GM12864 (cell line): Measurements from ENCODE around the gene FAM83F.

Experiments used
- DNase-seq: peaks from one replicate; pipeline ENCODE4 v3.0.0-alpha.2; 2011; ENCODE audit warnings: low read depth
- H3K4me3 ChIP-seq: 2 replicates; pipeline ENCODE4 v1.5.1; 2011; ENCODE audit warnings: mild to moderate bottlenecking, low read depth, low read length, control low read depth
- TF ChIP-seq, protein P1 (sequence below): IDR thresholded peaks from 2 replicates; pipeline ENCODE4 v1.5.1; 2011; ENCODE audit warnings: low read depth, mild to moderate bottlenecking, moderate library complexity, low read length, control low read depth, inconsistent platforms; ENCODE audit errors: missing control alignments

FAM83F gene

DNA sequence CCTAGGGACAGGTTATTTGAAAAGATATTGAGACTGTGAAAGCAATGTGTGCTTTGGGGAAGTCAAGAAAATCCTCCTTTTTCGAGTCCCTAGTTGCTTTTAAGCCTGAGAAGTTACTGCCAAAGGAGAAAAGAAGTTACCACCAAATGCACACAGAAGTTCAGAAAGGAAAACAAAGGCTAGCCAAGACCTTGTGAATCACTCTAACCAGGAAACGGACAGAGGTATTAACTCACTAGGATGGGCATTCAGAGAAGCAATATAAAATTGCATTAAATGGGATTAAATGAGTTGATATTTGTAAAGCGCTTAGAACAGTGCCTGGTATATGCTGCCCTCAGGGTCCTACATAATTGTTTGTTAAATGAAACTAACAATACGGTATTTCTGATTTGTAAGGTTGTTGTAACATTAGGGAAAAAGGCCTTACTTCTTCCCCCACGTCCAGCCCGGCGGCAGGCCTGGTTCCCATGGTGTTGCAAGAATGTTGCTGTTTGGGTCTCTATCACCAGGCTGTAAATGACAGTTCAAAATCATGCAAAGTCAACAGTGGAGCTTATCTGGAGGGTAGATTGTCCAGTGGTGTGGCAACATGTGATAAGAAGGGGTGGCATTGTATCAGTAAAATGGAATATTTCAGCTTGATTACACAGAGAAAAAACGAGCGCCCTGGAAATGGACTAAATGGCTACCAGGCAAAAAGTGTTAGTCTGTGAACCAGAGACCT is 27.5 kb upstream of the FAM83F start:
- no peak for DNase-seq
- TF ChIP-seq, protein P1, sequence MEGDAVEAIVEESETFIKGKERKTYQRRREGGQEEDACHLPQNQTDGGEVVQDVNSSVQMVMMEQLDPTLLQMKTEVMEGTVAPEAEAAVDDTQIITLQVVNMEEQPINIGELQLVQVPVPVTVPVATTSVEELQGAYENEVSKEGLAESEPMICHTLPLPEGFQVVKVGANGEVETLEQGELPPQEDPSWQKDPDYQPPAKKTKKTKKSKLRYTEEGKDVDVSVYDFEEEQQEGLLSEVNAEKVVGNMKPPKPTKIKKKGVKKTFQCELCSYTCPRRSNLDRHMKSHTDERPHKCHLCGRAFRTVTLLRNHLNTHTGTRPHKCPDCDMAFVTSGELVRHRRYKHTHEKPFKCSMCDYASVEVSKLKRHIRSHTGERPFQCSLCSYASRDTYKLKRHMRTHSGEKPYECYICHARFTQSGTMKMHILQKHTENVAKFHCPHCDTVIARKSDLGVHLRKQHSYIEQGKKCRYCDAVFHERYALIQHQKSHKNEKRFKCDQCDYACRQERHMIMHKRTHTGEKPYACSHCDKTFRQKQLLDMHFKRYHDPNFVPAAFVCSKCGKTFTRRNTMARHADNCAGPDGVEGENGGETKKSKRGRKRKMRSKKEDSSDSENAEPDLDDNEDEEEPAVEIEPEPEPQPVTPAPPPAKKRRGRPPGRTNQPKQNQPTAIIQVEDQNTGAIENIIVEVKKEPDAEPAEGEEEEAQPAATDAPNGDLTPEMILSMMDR, result no peak
- H3K4me3 ChIP-seq, result no peak overlapping the region

DNA sequence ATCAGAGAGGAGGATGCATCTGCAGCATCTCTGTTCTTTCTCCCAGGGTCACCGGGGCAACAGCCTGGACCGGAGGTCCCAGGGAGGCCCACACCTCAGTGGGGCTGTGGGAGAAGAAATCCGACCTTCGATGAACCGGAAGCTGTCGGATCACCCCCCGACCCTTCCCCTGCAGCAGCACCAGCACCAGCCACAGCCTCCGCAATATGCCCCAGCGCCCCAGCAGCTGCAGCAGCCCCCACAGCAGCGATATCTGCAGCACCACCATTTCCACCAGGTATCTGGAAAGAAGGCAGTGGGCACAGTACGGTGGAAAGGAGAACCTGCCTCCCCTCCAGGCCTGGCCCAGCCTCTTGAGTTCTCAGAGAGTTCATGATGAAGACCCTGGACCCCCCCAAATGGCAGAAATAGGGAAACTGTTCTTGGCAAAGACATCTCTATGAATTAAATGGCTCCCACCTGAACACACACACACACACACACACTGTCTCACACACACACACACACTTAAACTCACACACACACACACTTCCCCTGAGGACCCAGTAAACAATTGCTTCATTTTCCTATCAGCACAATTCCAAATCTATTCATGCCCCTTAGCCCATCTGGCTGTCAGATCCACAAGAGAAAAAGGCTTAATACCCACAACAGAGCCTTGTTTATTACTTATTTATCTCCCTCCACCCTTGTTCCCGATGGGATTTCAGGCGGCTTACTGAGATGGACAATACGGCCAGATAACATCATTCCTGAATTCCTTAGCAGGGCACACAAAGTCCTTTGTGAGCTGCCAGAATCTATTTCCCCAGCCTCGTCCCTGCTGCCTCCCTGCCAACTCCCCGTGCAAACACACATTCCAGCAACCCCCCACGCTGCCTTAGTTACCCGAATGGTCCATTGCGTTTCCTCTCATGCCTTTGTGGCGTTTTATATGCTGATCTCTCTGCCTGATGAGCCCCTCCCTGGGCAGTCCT is 26.5 kb upstream of the FAM83F start:
- no peak for DNase-seq
- TF ChIP-seq, protein P1, result no peak
- no peak overlapping the region for H3K4me3 ChIP-seq

DNA sequence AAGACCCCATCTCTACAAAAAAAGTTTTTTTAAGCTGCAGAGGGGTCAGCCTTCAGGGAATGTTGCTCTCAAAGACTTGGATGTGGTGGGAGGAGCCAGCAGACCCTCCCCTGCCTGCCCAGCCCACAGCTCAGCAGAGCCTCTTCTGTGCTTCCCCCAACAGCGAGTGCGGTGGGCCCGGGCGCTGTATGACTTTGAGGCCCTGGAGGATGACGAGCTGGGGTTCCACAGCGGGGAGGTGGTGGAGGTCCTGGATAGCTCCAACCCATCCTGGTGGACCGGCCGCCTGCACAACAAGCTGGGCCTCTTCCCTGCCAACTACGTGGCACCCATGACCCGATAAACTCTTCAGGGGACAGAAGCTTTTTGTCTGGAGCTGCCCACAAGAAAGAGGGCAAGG is 24.0 kb upstream of the FAM83F start:
- TF ChIP-seq, protein P1, result no peak
- DNase-seq, result no peak
- H3K4me3 ChIP-seq, result no peak overlapping the region

DNA sequence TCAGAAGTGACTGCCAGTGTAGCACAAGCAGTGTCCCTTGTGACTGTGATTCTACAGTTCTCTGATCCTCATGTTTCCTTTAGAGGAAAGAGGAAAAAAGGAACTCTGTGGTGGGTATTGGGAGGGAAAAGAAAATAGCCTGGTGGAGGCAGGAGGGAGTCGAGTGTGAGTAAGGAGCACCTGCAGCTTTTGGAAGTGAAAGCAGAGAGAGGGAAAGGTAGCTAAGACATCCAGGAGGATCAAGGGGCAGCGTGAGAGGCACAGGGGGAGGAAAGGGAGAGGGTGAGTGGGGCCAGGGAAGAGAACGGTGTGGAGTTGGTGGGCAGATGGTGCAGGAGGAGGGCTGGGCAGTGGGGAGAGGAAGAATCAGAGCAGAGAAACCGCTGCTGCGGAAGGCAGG is 22.1 kb upstream of the FAM83F start:
- H3K4me3 ChIP-seq, result no peak overlapping the region
- TF ChIP-seq, protein P1, result no peak
- DNase-seq, result no peak

DNA sequence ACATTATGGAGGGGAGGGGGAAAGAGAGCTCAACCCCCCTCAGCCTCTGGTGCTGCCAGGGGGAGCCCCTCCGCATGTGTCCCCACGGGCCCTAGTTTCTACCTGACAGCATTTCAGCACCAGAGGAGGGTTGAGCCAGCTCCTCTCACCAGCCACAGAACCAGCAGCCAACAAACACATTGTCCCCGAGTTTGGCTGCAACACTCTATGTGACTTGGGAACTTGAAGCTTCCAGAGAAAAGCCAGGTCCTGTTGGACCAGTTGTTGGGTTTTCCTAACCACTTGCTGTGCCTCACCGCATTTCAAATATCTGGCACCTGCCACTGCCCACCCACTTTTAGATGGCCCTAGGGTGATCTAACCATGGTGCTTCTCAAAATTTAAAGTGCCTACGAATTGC is 21.1 kb upstream of the FAM83F start:
- TF ChIP-seq, protein P1, result no peak
- no peak for DNase-seq

DNA sequence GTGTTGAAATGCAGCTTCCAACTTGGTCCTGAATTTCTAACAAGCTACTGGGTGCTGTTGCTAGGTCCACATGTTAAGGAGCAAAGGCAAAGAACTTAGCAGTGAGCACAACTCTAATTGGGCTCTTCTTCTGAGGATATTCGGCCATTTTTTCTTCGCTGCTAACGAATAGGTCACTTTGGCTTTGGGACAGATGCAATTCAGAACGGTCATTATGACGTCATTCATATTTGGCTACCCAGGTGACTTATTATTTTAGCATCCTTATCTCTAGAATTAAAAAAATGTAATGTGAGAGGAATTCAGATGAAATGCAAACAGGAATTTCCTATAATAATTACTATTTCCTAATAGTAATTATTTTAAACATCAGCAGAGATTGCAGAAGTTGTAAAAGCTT is 20.7 kb upstream of the FAM83F start:
- TF ChIP-seq, protein P1, result no peak
- DNase-seq, result no peak
- H3K4me3 ChIP-seq, result no peak overlapping the region

More for the DNA sequence above, 21.1 kb upstream of the FAM83F start:
- no peak overlapping the region for H3K4me3 ChIP-seq

DNA sequence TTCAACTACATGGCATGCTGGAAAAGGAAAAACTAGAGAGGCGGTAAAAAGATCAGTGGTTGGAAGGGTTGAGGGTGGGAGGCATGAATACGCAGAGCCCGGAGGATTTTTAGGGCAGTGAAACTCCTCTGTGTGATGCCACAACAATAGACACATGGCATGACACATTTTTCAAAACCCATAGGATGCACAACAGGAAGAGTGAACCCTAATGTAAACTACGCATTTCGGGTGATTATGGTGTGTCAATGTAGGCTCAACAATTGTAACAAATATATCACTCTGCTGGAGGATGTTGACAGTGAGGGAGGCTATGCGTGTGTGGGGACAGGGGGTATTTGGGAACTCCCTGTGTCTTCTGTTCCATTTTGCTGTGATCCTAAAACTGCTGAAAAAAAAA is 15.7 kb upstream of the FAM83F start:
- no peak overlapping the region for H3K4me3 ChIP-seq
- TF ChIP-seq, protein P1, result no peak
- DNase-seq, result no peak
